GM12878 (cell line): ENCODE results near the gene PHETA2. TPM values are rescaled to one million over a fixed set of nuclear protein-coding genes. Genes with fewer than 3 reads are reported as not detected.

ENCODE experiments used
- ATAC-seq: fragments of 200-7000 bp; cut with Tn5 transposase; 3 replicates; pipeline ENCODE4 v1.9.1; 2020; ENCODE audit warnings: mild to moderate bottlenecking, moderate library complexity
- BruUV-seq: library from RNA; stranded (reverse); fragments of 400-500 nt; replicated peaks from 2 replicates; lab custom pipeline; 2021; lab: Mats Ljungman, UMichigan
- CTCF ChIA-PET: fragments of 300-600 bp; sonication (Branson Sonifier 250); formaldehyde crosslinking; extraction: SDS; loops from one replicate; lab custom pipeline; 2021; ENCODE audit warnings: inconsistent platforms; lab: Yijun Ruan, JAX
- POLR2A ChIA-PET: fragments of 350-600 bp; formaldehyde crosslinking; extraction: SDS; loops from one replicate; lab custom pipeline; 2021; ENCODE audit warnings: inconsistent platforms; lab: Charles Lee
- RAD21 ChIA-PET: fragments of 300-600 bp; sonication (Branson Sonifier 250); formaldehyde crosslinking; loops from one replicate; lab custom pipeline; 2023; ENCODE audit warnings: antibody characterized with exemption; ENCODE audit not compliant: unreplicated experiment; lab: Charles Lee
- SMC1A ChIA-PET: fragments of 300-600 bp; sonication (Branson Sonifier 250); formaldehyde crosslinking; loops from one replicate; lab custom pipeline; 2023; ENCODE audit not compliant: unreplicated experiment, uncharacterized antibody; lab: Charles Lee
- DNase-seq: peaks from one replicate; pipeline ENCODE4 v3.0.0-alpha.2; 2011; ENCODE audit warnings: low read depth, low spot score
- FAIRE-seq: peaks from 3 replicates; lab custom pipeline; 2011; peaks lifted over from hg19 to GRCh38; lab: Jason Lieb, UNC
- H2AFZ ChIP-seq: 2 replicates; pipeline ENCODE4 v1.6.0; 2011; ENCODE audit warnings: low read depth, low read length, control low read depth; ENCODE audit not compliant: control insufficient read depth
- H3K27ac ChIP-seq: 2 replicates; pipeline ENCODE4 v1.5.1; 2011; ENCODE audit warnings: control low read depth; ENCODE audit not compliant: control insufficient read depth, insufficient read depth
- H3K27me3 ChIP-seq, 2 experiments: replicated peaks in 1 of 2; 2 replicates each; pipeline versions ENCODE4 v1.6.0 to v1.6.1; 2011; ENCODE audit warnings: low read length in 1 of 2; ENCODE audit not compliant: control insufficient read depth in 2 of 2, insufficient read depth in 2 of 2
- H3K36me3 ChIP-seq, 2 experiments: 2 replicates each; pipeline ENCODE4 v1.5.1; 2011; ENCODE audit warnings: low read length in 1 of 2; ENCODE audit not compliant: control insufficient read depth in 2 of 2, insufficient read depth in 2 of 2
- H3K4me1 ChIP-seq: 2 replicates; pipeline ENCODE4 v1.6.1; 2011; ENCODE audit warnings: mild to moderate bottlenecking, low read length, moderate library complexity, mixed read lengths; ENCODE audit not compliant: control insufficient read depth, insufficient read depth
- H3K4me2 ChIP-seq: 2 replicates; pipeline ENCODE4 v1.6.0; 2011; ENCODE audit warnings: control low read depth; ENCODE audit not compliant: control insufficient read depth, insufficient read depth
- H3K4me3 ChIP-seq: fragments of 200-600 bp; sonication (generic); 2 replicates; pipeline ENCODE4 v1.5.1; 2016
- H3K79me2 ChIP-seq: 2 replicates; pipeline ENCODE4 v1.6.0; 2011; ENCODE audit warnings: low read length; ENCODE audit not compliant: control insufficient read depth, insufficient read depth
- H3K9ac ChIP-seq: 2 replicates; pipeline ENCODE4 v1.8.0; 2011; ENCODE audit warnings: low read length, control low read depth, mixed read lengths; ENCODE audit not compliant: control insufficient read depth, insufficient read depth
- H3K9me3 ChIP-seq: replicated peaks from 3 replicates; pipeline ENCODE4 v1.5.1; 2011; ENCODE audit warnings: mild to moderate bottlenecking, low read length; ENCODE audit not compliant: control insufficient read depth, insufficient read depth
- H4K20me1 ChIP-seq: 2 replicates; pipeline ENCODE4 v1.6.0; 2011; ENCODE audit not compliant: control insufficient read depth, insufficient read depth
- ATF7 ChIP-seq: fragments of 450-650 bp; IDR thresholded peaks from 2 replicates; pipeline ENCODE4 v1.6.1; 2016; ENCODE audit warnings: low read depth, mild to moderate bottlenecking
- FOXM1 ChIP-seq: IDR thresholded peaks from 2 replicates; pipeline ENCODE4 v1.6.1; 2012; ENCODE audit warnings: low read depth, mild to moderate bottlenecking, inconsistent platforms, low read length, moderate library complexity
- HCFC1 ChIP-seq: fragments of 150-350 bp; IDR thresholded peaks from 2 replicates; pipeline ENCODE4 v1.6.1; 2014; ENCODE audit warnings: low read length
- HDGF ChIP-seq: fragments of 450-650 bp; IDR thresholded peaks from 2 replicates; pipeline ENCODE4 v1.6.1; 2016; ENCODE audit warnings: antibody characterized with exemption
- MEF2B ChIP-seq: fragments of 450-650 bp; IDR thresholded peaks from 2 replicates; pipeline ENCODE4 v1.6.1; 2018; ENCODE audit warnings: mild to moderate bottlenecking, moderate library complexity; ENCODE audit not compliant: partially characterized antibody, poor library complexity, severe bottlenecking
- MYB ChIP-seq: fragments of 150-350 bp; IDR thresholded peaks from 2 replicates; pipeline ENCODE4 v1.6.1; 2014; ENCODE audit warnings: mild to moderate bottlenecking, low read depth, low read length, borderline replicate concordance
- NR2C2 ChIP-seq: IDR thresholded peaks from 2 replicates; pipeline ENCODE4 v1.6.1; 2011; ENCODE audit warnings: borderline replicate concordance, low read depth; ENCODE audit not compliant: control insufficient read depth, insufficient read length
- PAX5 ChIP-seq: IDR thresholded peaks from 2 replicates; pipeline ENCODE4 v1.6.1; 2011; ENCODE audit warnings: low read depth, low read length, borderline replicate concordance
- RFX5 ChIP-seq: IDR thresholded peaks from 2 replicates; pipeline ENCODE4 v1.6.1; 2011; ENCODE audit warnings: low read depth, low read length, improper control_type of control experiment
- TCF3 ChIP-seq: IDR thresholded peaks from 2 replicates; pipeline ENCODE4 v1.6.1; 2012; ENCODE audit warnings: low read depth, mild to moderate bottlenecking, low read length, borderline replicate concordance; ENCODE audit not compliant: insufficient read depth
- ZNF217 ChIP-seq: fragments of 450-650 bp; IDR thresholded peaks from 2 replicates; pipeline ENCODE4 v1.6.1; 2017; ENCODE audit warnings: antibody characterized with exemption, mild to moderate bottlenecking
- ZNF622 ChIP-seq: fragments of 450-650 bp; IDR thresholded peaks from 2 replicates; pipeline ENCODE4 v1.6.1; 2017; ENCODE audit warnings: mild to moderate bottlenecking, inconsistent platforms
- WGBS: methylation state at CpG from one replicate; pipeline ENCODE4 v1.1.6; 2016; ENCODE audit warnings: low lambda C conversion rate; ENCODE audit not compliant: insufficient replicate concordance, insufficient coverage; ENCODE audit errors: missing lambda C conversion rate; 5-methylcytosine and 5-hydroxymethylcytosine counted together
- in situ Hi-C: fragments of 300-500 bp; cut with MboI; formaldehyde crosslinking; loops from 9 replicates; pipeline ENCODE4 v1.14.3; 2018; ENCODE audit warnings: mixed read lengths
- intact Hi-C: fragments of 100-400 bp; cut with micrococcal nuclease; formaldehyde crosslinking; loops from one replicate; pipeline ENCODE4 v1.14.2; 2022; ENCODE audit not compliant: unreplicated experiment
- polyA plus RNA-seq, 11 experiments: library from polyadenylated mRNA; depleted of rRNA in 4 of 11; unstranded in 6 of 11; stranded (reverse) in 5 of 11; fragments of >200 nt; fragmentation: Nextera tagmentation in 4 of 11; fragmentation: Illumina TruSeq in 1 of 11; extraction: Ambion mirVana in 4 of 11; extraction: Trizol in 1 of 11; gene quantifications; 1 replicate in 1 of 11; 2 replicates in 10 of 11; pipeline versions ENCODE4 v1.2.1 to v1.2.3, GENCODE V29; 2011 to 2016; ENCODE audit warnings: inconsistent platforms in 2 of 11, missing spikeins in 2 of 11, low read depth in 1 of 11
- total RNA-seq, 4 experiments: library from RNA; depleted of rRNA in 3 of 4; stranded (reverse); fragments of >200 nt in 3 of 4; fragmentation: Illumina TruSeq in 1 of 4; extraction: Trizol in 1 of 4; gene quantifications; 2 replicates each; pipeline versions ENCODE4 v1.2.1 to v1.2.3, GENCODE V29; 2013 to 2021
- TF ChIP-seq, protein P1 (sequence below): IDR thresholded peaks from 2 replicates; pipeline ENCODE4 v1.6.1; 2011; ENCODE audit warnings: mild to moderate bottlenecking, low read depth, low read length, moderate library complexity; ENCODE audit not compliant: insufficient replicate concordance
- TF ChIP-seq, protein P2 (sequence below): fragments of 150-350 bp; IDR thresholded peaks from 2 replicates; pipeline ENCODE4 v1.6.1; 2014; ENCODE audit warnings: mild to moderate bottlenecking, low read depth, low read length
- TF ChIP-seq, protein P3 (sequence below): IDR thresholded peaks from 2 replicates; pipeline ENCODE4 v1.6.1; 2012; ENCODE audit warnings: improper control_type of control experiment, low read depth, low read length; ENCODE audit not compliant: insufficient replicate concordance

The PHETA2 gene
- total and polyA plus RNA-seq, 10 of the 15 experiments (the other 5 are each of a cell fraction or from before 2014, with no cell fraction given), result 0.03 to 3.2 (median 1.7) TPM

DNA sequence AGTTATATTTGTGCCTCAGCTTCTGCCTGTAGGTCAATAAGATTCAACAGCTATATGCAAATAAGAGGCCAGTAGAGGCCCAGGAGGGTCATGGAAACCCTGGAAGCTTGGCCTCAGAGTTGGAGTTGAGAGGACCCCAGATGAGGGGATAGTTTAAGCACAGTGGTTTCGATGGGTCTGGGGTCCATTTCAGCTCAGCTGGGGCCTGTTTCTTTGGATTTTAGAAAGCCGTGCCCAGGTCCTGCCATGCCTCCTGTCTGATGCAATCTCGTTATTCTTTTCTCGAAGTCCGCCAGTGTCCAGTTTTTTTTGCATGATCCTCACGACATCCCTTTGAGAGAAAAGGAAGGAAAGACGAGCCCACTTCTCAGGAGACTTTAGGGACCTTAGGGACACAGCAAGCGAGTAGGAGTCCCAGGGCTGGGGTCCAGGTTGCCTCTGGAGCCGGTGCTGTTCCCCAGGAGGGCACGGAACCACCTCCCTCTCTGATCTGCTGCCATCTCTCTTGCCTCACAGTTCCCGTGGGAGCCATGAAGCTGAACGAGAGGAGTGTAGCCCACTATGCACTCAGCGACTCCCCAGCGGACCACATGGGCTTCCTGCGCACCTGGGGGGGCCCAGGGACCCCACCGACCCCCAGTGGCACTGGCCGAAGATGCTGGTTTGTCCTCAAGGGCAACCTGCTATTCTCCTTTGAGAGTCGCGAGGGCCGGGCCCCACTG is 2.9 kb downstream of the PHETA2 start:
- POLR2A ChIA-PET, result interaction anchor here (0.5 kb wide), 1 partner anchor 18 kb away, joined by 3 read pairs; no protein-coding TSS in a partner anchor
- CTCF ChIA-PET, result no interaction called here
- ATAC-seq, result no peak
- BruUV-seq, result no TSS peak
- no peaks in the 10 kb centered on the region for H4K20me1 ChIP-seq
- intact Hi-C loops, result no loop called here
- H3K4me2 ChIP-seq, result no peak overlapping the region
- H3K36me3 ChIP-seq, result no peaks in the 10 kb centered on the region; a peak in 1 of 4 replicates
- in situ Hi-C loops, result no loop called here
- no peak for DNase-seq
- FAIRE-seq, result no peak
- H3K4me1 ChIP-seq, result peaks cover 15% of the 10 kb centered on the region
- SMC1A ChIA-PET, result interaction anchor here (1.1 kb wide), 1 partner anchor 109 kb away, joined by 3 read pairs; no protein-coding TSS in a partner anchor
- RAD21 ChIA-PET, result no interaction called here
- no peaks in the 10 kb centered on the region for H3K9me3 ChIP-seq
- no peaks in the 10 kb centered on the region for H3K27me3 ChIP-seq
- 85% methylated on average over 20 of the region's 20 CpGs for WGBS
- peaks cover 17% of the 10 kb centered on the region for H3K79me2 ChIP-seq
- H2AFZ ChIP-seq, result no peak overlapping the region
- H3K27ac ChIP-seq, result no peak overlapping the region
- no peak overlapping the region for H3K9ac ChIP-seq
- no peak overlapping the region for H3K4me3 ChIP-seq
- no peak for TF ChIP-seq FOXM1
- TF ChIP-seq, protein P1, sequence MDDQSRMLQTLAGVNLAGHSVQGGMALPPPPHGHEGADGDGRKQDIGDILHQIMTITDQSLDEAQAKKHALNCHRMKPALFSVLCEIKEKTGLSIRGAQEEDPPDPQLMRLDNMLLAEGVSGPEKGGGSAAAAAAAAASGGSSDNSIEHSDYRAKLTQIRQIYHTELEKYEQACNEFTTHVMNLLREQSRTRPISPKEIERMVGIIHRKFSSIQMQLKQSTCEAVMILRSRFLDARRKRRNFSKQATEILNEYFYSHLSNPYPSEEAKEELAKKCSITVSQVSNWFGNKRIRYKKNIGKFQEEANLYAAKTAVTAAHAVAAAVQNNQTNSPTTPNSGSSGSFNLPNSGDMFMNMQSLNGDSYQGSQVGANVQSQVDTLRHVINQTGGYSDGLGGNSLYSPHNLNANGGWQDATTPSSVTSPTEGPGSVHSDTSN, result no peak
- no peak for TF ChIP-seq MYB
- no peak for TF ChIP-seq MEF2B
- no peak for TF ChIP-seq ZNF217
- no peak for TF ChIP-seq TCF3
- TF ChIP-seq, protein P2, sequence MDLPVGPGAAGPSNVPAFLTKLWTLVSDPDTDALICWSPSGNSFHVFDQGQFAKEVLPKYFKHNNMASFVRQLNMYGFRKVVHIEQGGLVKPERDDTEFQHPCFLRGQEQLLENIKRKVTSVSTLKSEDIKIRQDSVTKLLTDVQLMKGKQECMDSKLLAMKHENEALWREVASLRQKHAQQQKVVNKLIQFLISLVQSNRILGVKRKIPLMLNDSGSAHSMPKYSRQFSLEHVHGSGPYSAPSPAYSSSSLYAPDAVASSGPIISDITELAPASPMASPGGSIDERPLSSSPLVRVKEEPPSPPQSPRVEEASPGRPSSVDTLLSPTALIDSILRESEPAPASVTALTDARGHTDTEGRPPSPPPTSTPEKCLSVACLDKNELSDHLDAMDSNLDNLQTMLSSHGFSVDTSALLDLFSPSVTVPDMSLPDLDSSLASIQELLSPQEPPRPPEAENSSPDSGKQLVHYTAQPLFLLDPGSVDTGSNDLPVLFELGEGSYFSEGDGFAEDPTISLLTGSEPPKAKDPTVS, result no peak
- no peak for TF ChIP-seq HCFC1
- TF ChIP-seq ATF7, result no peak
- TF ChIP-seq ZNF622, result no peak
- TF ChIP-seq RFX5, result no peak
- no peak for TF ChIP-seq PAX5
- no peak for TF ChIP-seq HDGF
- TF ChIP-seq, protein P3, sequence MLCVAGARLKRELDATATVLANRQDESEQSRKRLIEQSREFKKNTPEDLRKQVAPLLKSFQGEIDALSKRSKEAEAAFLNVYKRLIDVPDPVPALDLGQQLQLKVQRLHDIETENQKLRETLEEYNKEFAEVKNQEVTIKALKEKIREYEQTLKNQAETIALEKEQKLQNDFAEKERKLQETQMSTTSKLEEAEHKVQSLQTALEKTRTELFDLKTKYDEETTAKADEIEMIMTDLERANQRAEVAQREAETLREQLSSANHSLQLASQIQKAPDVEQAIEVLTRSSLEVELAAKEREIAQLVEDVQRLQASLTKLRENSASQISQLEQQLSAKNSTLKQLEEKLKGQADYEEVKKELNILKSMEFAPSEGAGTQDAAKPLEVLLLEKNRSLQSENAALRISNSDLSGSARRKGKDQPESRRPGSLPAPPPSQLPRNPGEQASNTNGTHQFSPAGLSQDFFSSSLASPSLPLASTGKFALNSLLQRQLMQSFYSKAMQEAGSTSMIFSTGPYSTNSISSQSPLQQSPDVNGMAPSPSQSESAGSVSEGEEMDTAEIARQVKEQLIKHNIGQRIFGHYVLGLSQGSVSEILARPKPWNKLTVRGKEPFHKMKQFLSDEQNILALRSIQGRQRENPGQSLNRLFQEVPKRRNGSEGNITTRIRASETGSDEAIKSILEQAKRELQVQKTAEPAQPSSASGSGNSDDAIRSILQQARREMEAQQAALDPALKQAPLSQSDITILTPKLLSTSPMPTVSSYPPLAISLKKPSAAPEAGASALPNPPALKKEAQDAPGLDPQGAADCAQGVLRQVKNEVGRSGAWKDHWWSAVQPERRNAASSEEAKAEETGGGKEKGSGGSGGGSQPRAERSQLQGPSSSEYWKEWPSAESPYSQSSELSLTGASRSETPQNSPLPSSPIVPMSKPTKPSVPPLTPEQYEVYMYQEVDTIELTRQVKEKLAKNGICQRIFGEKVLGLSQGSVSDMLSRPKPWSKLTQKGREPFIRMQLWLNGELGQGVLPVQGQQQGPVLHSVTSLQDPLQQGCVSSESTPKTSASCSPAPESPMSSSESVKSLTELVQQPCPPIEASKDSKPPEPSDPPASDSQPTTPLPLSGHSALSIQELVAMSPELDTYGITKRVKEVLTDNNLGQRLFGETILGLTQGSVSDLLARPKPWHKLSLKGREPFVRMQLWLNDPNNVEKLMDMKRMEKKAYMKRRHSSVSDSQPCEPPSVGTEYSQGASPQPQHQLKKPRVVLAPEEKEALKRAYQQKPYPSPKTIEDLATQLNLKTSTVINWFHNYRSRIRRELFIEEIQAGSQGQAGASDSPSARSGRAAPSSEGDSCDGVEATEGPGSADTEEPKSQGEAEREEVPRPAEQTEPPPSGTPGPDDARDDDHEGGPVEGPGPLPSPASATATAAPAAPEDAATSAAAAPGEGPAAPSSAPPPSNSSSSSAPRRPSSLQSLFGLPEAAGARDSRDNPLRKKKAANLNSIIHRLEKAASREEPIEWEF, result no peak
- no peak for TF ChIP-seq NR2C2
